ENCODE results near the gene GRB7.

GRCh38 chr17:39736319-39737165 lies 1.2 kb upstream of the GRB7 start:
- TF ChIP-seq CTCF (IDR thresholded peaks at IDR 0.05) (no peak), POLR2A (IDR thresholded peaks at IDR 0.05) (no peak)
